ENCODE data around the gene ODAPH.
"Not testable (repeated sequence)": the region's sequence is repeated elsewhere in the genome, so short reads cannot be mapped to it uniquely, and the experiment has no call there.

The ODAPH gene

GRCh38 chr4:75555294-75556164 lies at the start of gene ODAPH:
Gene ODAPH, plus strand, starts transcription at chr4:75556066. Its CDS starts 17 bp downstream, at chr4:75556083.
- DNase-seq: peak; percentile 14
- peak; percentile 87 for ATAC-seq

- not testable (repeated sequence) for ATAC-seq, DNase-seq
These were observed 46.3 kb upstream of the ODAPH start for GRCh38 chr4:75509592-75509991.

GRCh38 chr4:75511841-75512240 lies 44.0 kb upstream of the ODAPH start:
- ATAC-seq: no peak
- DNase-seq: no peak

GRCh38 chr4:75512386-75513211 lies 43.3 kb upstream of the ODAPH start:
- DNase-seq: no peak
- ATAC-seq: no peak

GRCh38 chr4:75513526-75514130 lies 42.2 kb upstream of the ODAPH start:
- ATAC-seq: no peak
- DNase-seq: no peak

- ATAC-seq: peak; percentile 97
- DNase-seq: peak; percentile 95
These were observed 41.5 kb upstream of the ODAPH start, which contains the start of the genes RCHY1 and THAP6 for GRCh38 chr4:75514131-75514948. Gene RCHY1, minus strand, starts transcription at chr4:75514403. Its CDS starts 117 bp downstream, at chr4:75514286. Gene THAP6, plus strand, starts transcription at chr4:75514473. Its CDS starts 980 bp downstream, at chr4:75515453.

- ATAC-seq (no peak), DNase-seq (peak; percentile 8)
These were observed 40.8 kb upstream of the ODAPH start for GRCh38 chr4:75514949-75515612.

- DNase-seq (no peak), ATAC-seq (no peak)
These were observed 39.7 kb upstream of the ODAPH start for GRCh38 chr4:75516144-75516543.

- not testable (repeated sequence) for DNase-seq
These were observed 36.4 kb upstream of the ODAPH start for GRCh38 chr4:75519452-75519851.

GRCh38 chr4:75525086-75525485 lies 30.8 kb upstream of the ODAPH start:
- ATAC-seq: no peak
- DNase-seq: no peak

More at GRCh38 chr4:75519452-75519851, 36.4 kb upstream of the ODAPH start:
- ATAC-seq: not testable (repeated sequence)

GRCh38 chr4:75525910-75526309 lies 30.0 kb upstream of the ODAPH start:
- no peak for ATAC-seq
- DNase-seq: no peak

- ATAC-seq (no peak), DNase-seq (no peak)
These were observed 28.4 kb upstream of the ODAPH start for GRCh38 chr4:75527482-75527881.

- DNase-seq (no peak), ATAC-seq (no peak)
These were observed 25.1 kb upstream of the ODAPH start for GRCh38 chr4:75530556-75531322.

GRCh38 chr4:75531536-75532143 lies 24.2 kb upstream of the ODAPH start:
- ATAC-seq, DNase-seq: not testable (repeated sequence)

- not testable (repeated sequence) for ATAC-seq, DNase-seq
These were observed 22.5 kb upstream of the ODAPH start for GRCh38 chr4:75533339-75533887.

GRCh38 chr4:75533926-75534325 lies 21.9 kb upstream of the ODAPH start:
- not testable (repeated sequence) for ATAC-seq, DNase-seq

GRCh38 chr4:75537308-75537707 lies 18.6 kb upstream of the ODAPH start:
- not testable (repeated sequence) for DNase-seq, ATAC-seq

GRCh38 chr4:75542824-75543223 lies 13.0 kb upstream of the ODAPH start:
- ATAC-seq (no peak), DNase-seq (no peak)

- DNase-seq, ATAC-seq: not testable (repeated sequence)
These were observed 11.6 kb upstream of the ODAPH start for GRCh38 chr4:75544220-75544619.

All from stimulated activated naive CD8-positive, alpha-beta T cell treated with anti-CD3 and anti-CD28 coated beads, Interleukin-15, Interleukin-2, amounts not matched to agents 100 U/mL and 50 U/mL, for 24 hours (primary cell).